H1 (cell line): ENCODE results near the gene TREM1. TPM values are rescaled to one million over a fixed set of nuclear protein-coding genes. Genes with fewer than 3 reads are reported as not detected.

Source experiments
- RAD21 ChIP-seq, 2 experiments: IDR thresholded peaks in 1 of 2; conservative IDR thresholded peaks in 1 of 2; 2 replicates each; pipeline ENCODE4 v1.6.1; 2011; ENCODE audit warnings: low read depth in 2 of 2, low read length in 2 of 2, improper control_type of control experiment in 1 of 2, inconsistent platforms in 1 of 2, mild to moderate bottlenecking in 1 of 2, moderate library complexity in 1 of 2
- ZNF274 ChIP-seq: IDR thresholded peaks from 2 replicates; pipeline ENCODE4 v1.7.0; 2012; ENCODE audit warnings: low read length, borderline replicate concordance; ENCODE audit errors: extremely low read depth
- polyA plus RNA-seq, 7 experiments: library from polyadenylated mRNA; depleted of rRNA in 3 of 7; stranded (reverse) in 5 of 7; unstranded in 2 of 7; fragments of >200 nt in 5 of 7; fragments of 200-250 nt in 2 of 7; gene quantifications; 1 replicate in 5 of 7; 2 replicates in 1 of 7; 4 replicates in 1 of 7; pipeline versions ENCODE4 v1.2.1 to v1.2.3, GENCODE V29; 2011 to 2013; ENCODE audit warnings: missing spikeins in 2 of 7, mixed read lengths in 2 of 7
- total RNA-seq: library from RNA; stranded (reverse); fragmentation: NEBNext Ultra II Directional; extraction: Animal tissue kit (Norgen Biotek cat#: 25700); gene quantifications from 2 replicates; pipeline ENCODE4 v1.2.1, GENCODE V29; 2021

TREM1 gene
- total and polyA plus RNA-seq, 2 of the 8 experiments (the other 6 are each of a cell fraction or from before 2014, with no cell fraction given) = not detected

DNA sequence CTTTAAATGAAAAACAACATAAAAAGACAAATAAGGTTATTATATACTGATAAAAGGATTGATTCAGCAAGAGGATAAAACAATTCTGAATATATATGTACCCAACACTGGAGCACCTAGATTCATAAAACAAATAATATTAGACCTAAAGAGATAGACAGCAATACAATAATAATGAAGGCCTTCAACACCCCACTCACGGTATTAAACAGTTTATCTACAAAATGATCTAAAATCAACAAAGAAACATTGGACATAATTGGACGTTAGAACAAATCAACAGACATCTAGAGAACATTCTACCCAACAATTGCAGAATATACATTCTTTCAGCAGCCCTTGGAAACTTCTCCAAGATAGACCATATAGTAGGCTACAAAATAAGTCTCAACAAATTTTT, 24.1 kb downstream of the TREM1 start (continued):
- TF ChIP-seq RAD21 (IDR thresholded peaks at IDR 0.05 in 1 of 2, conservative IDR thresholded peaks at IDR 0.05 in 1 of 2; ENCODE audit: low read depth in 2 of 2, low read length in 2 of 2) = no peak
- no peak for TF ChIP-seq ZNF274
- TF ChIP-seq, all 59 proteins: peak for 0
